ENCODE data around the gene MMS22L. TPM values are rescaled to one million over a fixed set of nuclear protein-coding genes. Genes with fewer than 3 reads are reported as not detected.

The MMS22L gene
- total and polyA plus RNA-seq, 2 experiments from 2014 or later = 11.7 to 49.5 TPM

- Histone ChIP-seq H3K9me2 (ENCODE audit: insufficient read depth) (no peaks in the 10 kb centered on the region), H3K27ac (ENCODE audit: low read depth) (no peak overlapping the region), H3K79me2 (replicated peaks; ENCODE audit: insufficient read depth) (no peaks in the 10 kb centered on the region), H4K20me1 (replicated peaks; ENCODE audit: insufficient read depth) (no peaks in the 10 kb centered on the region), H3K36me3 (ENCODE audit: insufficient read depth) (no peaks in the 10 kb centered on the region; the same call in 1 of the 2 replicates), H3K4me1 (ENCODE audit: insufficient read depth) (peaks cover 7% of the 10 kb centered on the region; the same call in 1 of the 2 replicates), H3K4me2 (peak overlapping the region; percentile 56; the same call in 1 of the 2 replicates), H3F3A (replicated peaks; ENCODE audit: low read depth) (no peaks in the 10 kb centered on the region), H3K27me3 (ENCODE audit: insufficient read depth) (no peaks in the 10 kb centered on the region), H3K4me3 (no peak overlapping the region), H2AFZ (peak overlapping the region; percentile 76; the same call in 1 of the 2 replicates)
- DNase-seq (ENCODE audit: low spot score) (peak; percentile 5), ATAC-seq (peak; percentile 52; the same call in 2 of the 3 replicates)
- peak overlapping the region; percentile 51; the same call in 1 of the 2 replicates for H3K27ac Mint-ChIP-seq
- H3K4me1 Mint-ChIP-seq = peaks cover 9% of the 10 kb centered on the region
- no peaks in the 10 kb centered on the region; the same call in 1 of the 3 replicates for H3K36me3 Mint-ChIP-seq (ENCODE audit: low read depth)
- H3K9me3 Mint-ChIP-seq = peaks cover 10% of the 10 kb centered on the region; the same call in 2 of the 3 replicates
- peaks cover 3% of the 10 kb centered on the region for H3K27me3 Mint-ChIP-seq (ENCODE audit: insufficient read depth, low read depth, poor library complexity)
- TF ChIP-seq CREB1 (CRISPR knock-in tag; IDR thresholded peaks at IDR 0.05; ENCODE audit: low read depth) (no peak), ETS1 (IDR thresholded peaks at IDR 0.05) (no peak), ZNF462 (CRISPR knock-in tag; IDR thresholded peaks at IDR 0.05) (no peak), NANOG (IDR thresholded peaks at IDR 0.05; ENCODE audit: borderline replicate concordance) (no peak), JUNB (IDR thresholded peaks at IDR 0.05; ENCODE audit: unreplicated experiment) (no peak), REST (IDR thresholded peaks at IDR 0.05; ENCODE audit: unreplicated experiment) (no peak)
- H3K4me3 Mint-ChIP-seq = no peak overlapping the region
Observed at GRCh38 chr6:97294451-97294850, 11.4 kb upstream of the MMS22L start.

Data from GM23338 (cell line).